ENCODE measurements around the gene MLH3.
"Not testable (repeated sequence)": the region's sequence is repeated elsewhere in the genome, so short reads cannot be mapped to it uniquely, and the experiment has no call there.

MLH3 gene

DNA sequence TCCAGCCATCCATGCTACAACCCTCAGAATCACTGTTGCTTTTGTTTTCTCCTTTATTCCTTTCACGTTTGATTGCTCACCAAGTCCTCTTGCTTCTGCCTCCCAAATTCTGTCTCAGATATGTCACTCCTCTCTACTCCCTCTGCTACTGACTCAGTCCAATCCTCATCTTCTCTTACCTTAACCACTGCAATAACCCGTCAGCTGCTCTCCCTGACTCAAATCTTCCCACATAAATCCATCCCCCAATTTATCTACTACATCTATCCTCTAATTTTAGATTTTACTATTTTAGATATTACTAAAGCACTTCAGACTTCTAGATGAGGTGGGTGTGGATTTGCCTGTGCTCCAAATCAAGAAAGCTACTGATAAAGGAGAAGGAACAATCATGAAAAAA lies 25.4 kb downstream of the MLH3 start:
- no peak for DNase-seq (ENCODE audit: low spot score)

- no peak for DNase-seq (ENCODE audit: low spot score)
Measured at GRCh38 chr14:75025082-75025481, 26.2 kb downstream of the MLH3 start.

GRCh38 chr14:75023108-75023507 lies 28.2 kb downstream of the MLH3 start:
- no peak for DNase-seq (ENCODE audit: low spot score)

DNA sequence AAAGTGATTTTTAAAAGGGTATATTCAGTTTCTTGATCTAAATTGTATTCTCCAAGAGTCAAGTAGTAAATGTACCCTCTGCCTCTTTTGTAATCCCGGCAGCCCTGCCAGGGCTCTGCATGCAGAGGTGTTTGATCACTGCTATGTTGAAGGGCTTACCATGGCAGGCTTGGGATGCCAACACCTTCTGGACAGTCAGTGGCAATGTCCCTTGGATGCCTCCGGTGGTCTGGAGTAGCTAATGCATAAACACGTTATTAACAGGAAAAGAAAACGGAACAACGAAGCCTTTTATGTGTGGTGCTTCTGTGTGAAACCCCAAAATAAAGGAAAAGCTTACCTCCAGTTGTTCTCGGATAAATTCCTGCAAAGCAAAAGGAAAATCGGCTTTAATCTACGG lies 28.6 kb downstream of the MLH3 start:
- no peak for DNase-seq (ENCODE audit: low spot score)

DNA sequence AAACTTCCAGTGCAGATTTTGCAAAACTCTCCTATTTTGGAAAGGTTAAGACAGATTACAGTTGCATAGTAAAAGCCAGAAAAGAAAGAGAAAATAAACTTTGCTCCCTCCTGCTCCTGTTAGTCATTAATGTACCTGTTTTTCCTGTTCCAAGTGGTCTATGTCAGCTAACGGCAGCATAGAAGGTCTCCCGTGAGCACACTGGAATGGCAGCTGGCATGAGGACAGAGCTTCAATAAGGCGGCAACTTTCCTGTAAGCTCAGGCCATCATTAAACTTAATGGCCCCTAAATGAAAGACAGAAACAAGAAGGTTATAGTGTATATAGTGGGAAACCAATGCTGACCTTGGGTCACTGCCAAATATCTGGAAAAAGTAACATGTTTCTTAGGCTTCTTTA lies 32.6 kb downstream of the MLH3 start:
- no peak for DNase-seq (ENCODE audit: low spot score)

- DNase-seq (ENCODE audit: low spot score), result peak; percentile 88
Measured at GRCh38 chr14:75016815-75017214, 34.5 kb downstream of the MLH3 start.

GRCh38 chr14:75015496-75015895 lies 35.8 kb downstream of the MLH3 start:
- DNase-seq (ENCODE audit: low spot score), result no peak

DNA sequence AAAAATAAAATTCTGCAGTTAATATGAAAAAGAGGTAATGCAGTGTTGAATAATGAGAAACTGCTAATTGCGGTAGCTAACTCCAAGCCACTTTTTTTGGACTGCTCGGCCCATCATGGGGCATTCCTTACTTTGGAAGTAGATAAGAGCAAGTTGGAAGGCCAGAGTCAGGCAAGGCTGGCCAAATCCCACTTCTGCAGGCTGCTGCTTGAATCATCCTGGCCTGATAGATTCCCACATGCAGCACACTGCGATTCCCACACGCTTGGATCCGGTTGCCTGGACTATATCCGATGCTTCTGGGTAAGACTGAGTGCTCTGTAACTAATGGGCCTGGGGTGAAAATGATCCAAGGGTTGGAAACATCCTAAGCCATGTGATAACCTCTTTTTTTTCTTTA lies 38.0 kb downstream of the MLH3 start:
- no peak for DNase-seq (ENCODE audit: low spot score)

- no peak for DNase-seq (ENCODE audit: low spot score)
Measured at GRCh38 chr14:75011356-75011994, 39.8 kb downstream of the MLH3 start.

- no peak for DNase-seq (ENCODE audit: low spot score)
Measured at GRCh38 chr14:75010472-75011093, 40.7 kb downstream of the MLH3 start.

- no peak for DNase-seq (ENCODE audit: low spot score)
Measured at GRCh38 chr14:75009176-75009575, 42.1 kb downstream of the MLH3 start.

GRCh38 chr14:75005357-75005756 lies 45.9 kb downstream of the MLH3 start:
- DNase-seq (ENCODE audit: low spot score), result no peak

GRCh38 chr14:75003250-75004027 lies 47.8 kb downstream of the MLH3 start:
- DNase-seq (ENCODE audit: low spot score), result no peak

- DNase-seq (ENCODE audit: low spot score), result peak; percentile 97
Measured at GRCh38 chr14:75002392-75003249, 48.6 kb downstream of the MLH3 start, which contains the start of gene EIF2B2. Gene EIF2B2, plus strand, starts transcription at chr14:75002921. Its CDS starts 70 bp downstream, at chr14:75002991.

- DNase-seq (ENCODE audit: low spot score), result no peak
Measured at GRCh38 chr14:75001899-75002298, 49.4 kb downstream of the MLH3 start.

DNA sequence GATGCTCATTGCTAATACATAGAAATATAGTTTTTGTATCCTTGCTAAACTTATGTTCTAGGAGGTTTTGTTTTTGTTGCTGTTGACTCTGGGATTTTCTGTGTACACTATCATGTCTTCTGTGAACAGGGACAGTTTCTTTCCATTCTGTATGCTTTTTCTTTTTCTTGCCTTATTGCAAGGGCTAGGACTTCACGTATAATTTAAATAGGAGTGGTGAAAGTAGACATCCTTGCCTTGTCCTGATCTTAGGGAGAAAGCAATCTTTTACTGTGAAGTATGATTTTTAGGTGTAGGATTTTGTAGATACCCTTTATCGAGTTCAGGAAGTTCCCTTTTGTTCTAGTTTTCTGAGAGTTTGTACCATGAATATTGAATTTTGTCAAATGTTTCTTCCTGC lies 50.0 kb downstream of the MLH3 start:
- no peak for DNase-seq (ENCODE audit: low spot score)

GRCh38 chr14:74995781-74996180 lies 55.5 kb downstream of the MLH3 start:
- DNase-seq (ENCODE audit: low spot score), result not testable (repeated sequence)

DNA sequence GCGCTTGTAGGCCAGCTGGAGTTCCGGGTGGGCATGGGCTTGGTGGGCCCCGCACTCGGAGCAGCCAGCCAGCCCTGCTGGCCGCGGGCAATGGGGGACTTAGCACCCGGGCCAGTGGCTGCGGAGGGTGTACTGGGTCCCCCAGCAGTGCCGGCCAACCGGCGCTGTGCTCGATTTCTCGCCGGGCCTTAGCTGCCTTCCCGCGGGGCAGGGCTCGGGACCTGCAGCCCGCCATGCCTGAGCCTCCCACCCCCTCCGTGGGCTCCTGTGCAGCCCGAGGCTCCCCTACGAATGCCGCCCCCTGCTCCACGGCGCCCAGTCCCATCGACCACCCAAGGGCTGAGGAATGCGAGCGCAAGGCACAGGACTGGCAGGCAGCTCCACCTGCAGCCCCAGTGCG lies 57.1 kb downstream of the MLH3 start:
- DNase-seq (ENCODE audit: low spot score), result not testable (repeated sequence)

DNA sequence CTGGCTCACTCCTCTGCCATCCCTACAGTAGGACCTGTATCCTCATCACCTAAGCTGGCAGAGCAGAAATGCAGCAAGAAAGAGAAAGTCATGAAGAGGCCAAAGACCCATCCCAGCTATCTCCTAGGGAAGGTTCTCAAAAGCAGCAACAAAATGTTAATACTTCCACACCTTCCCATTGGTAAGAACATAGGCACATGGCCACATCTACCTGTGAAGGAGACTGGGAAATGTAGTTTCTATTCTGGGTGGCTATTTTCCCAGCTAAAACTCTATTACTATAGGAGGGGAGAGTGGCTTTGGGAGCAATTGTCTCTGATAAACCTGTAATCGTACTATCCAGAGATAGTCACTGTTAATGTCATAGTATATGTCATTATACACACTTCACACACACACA lies 62.3 kb downstream of the MLH3 start:
- DNase-seq (ENCODE audit: low spot score), result no peak

- DNase-seq (ENCODE audit: low spot score), result no peak
Measured at GRCh38 chr14:74988131-74988530, 63.1 kb downstream of the MLH3 start.

- no peak for DNase-seq (ENCODE audit: low spot score)
Measured at GRCh38 chr14:74985806-74986205, 65.5 kb downstream of the MLH3 start.

GRCh38 chr14:74985028-74985310 lies 66.3 kb downstream of the MLH3 start:
- no peak for DNase-seq (ENCODE audit: low spot score)

All from pons (tissue), 1 donor.